Naive thymus-derived CD4-positive, alpha-beta T cell (primary cell): ENCODE results near the gene TRAF3IP3. TPM values are rescaled to one million over a fixed set of nuclear protein-coding genes. Genes with fewer than 3 reads are reported as not detected.

Source experiments
- ATAC-seq: fragments of 150-1000 bp; cut with Tn5 transposase; 2 replicates; pipeline ENCODE4 v1.10.0; 2021; ENCODE audit warnings: mild to moderate bottlenecking, moderate library complexity
- CTCF ChIA-PET: fragments of 350-600 bp; sonication (Branson Sonifier 250); formaldehyde crosslinking; loops from one replicate; lab custom pipeline; 2021; ENCODE audit warnings: antibody characterized with exemption; lab: Charles Lee
- POLR2A ChIA-PET: fragments of 350-600 bp; sonication (Branson Sonifier 250); formaldehyde crosslinking; loops from one replicate; lab custom pipeline; 2021; ENCODE audit warnings: antibody characterized with exemption, inconsistent platforms; lab: Charles Lee
- DNase-seq, 9 donors: peaks; one replicate each; pipeline versions ENCODE4 v3.0.0 to v3.0.0-alpha.2; 2020 to 2022; ENCODE audit warnings: mixed read lengths in 1 of 9
- H3K27ac ChIP-seq: one replicate; pipeline ENCODE4 v1.7.0; 2013; ENCODE audit warnings: mild to moderate bottlenecking, low read depth, low read length, moderate library complexity
- H3K27me3 ChIP-seq, 2 donors: one replicate each; pipeline ENCODE4 v1.7.0; 2013; ENCODE audit warnings: low read length in 2 of 2, mild to moderate bottlenecking in 2 of 2, moderate library complexity in 2 of 2; ENCODE audit not compliant: control insufficient read depth in 2 of 2, insufficient read depth in 2 of 2
- H3K36me3 ChIP-seq, 3 experiments: 1 replicate in 2 of 3; 2 replicates in 1 of 3; pipeline ENCODE4 v1.7.0; 2013; ENCODE audit warnings: low read length in 3 of 3, mild to moderate bottlenecking in 3 of 3, moderate library complexity in 1 of 3; ENCODE audit not compliant: insufficient read depth in 3 of 3, control insufficient read depth in 2 of 3
- H3K4me1 ChIP-seq, 2 donors: one replicate each; pipeline ENCODE4 v1.7.0; 2013; ENCODE audit warnings: low read length in 2 of 2, mild to moderate bottlenecking in 2 of 2, moderate library complexity in 1 of 2; ENCODE audit not compliant: control insufficient read depth in 2 of 2, insufficient read depth in 2 of 2
- H3K4me3 ChIP-seq: 2 replicates; pipeline ENCODE4 v1.7.0; 2013; ENCODE audit warnings: mild to moderate bottlenecking, low read length
- H3K9me3 ChIP-seq, 3 experiments: 1 replicate in 2 of 3; 2 replicates in 1 of 3; pipeline ENCODE4 v1.7.0; 2013; ENCODE audit warnings: low read length in 3 of 3; ENCODE audit not compliant: control insufficient read depth in 2 of 3
- H3K27ac Mint-ChIP-seq, 9 donors: one replicate each; pipeline ENCODE4 v1.8.0; 2020 to 2022; ENCODE audit warnings: mixed read lengths in 9 of 9, mild to moderate bottlenecking in 8 of 9, moderate library complexity in 5 of 9, inconsistent platforms in 2 of 9
- H3K27me3 Mint-ChIP-seq, 5 donors: one replicate each; pipeline ENCODE4 v1.8.0; 2021 to 2022; ENCODE audit warnings: mixed read lengths in 5 of 5, mild to moderate bottlenecking in 1 of 5
- H3K36me3 Mint-ChIP-seq, 5 donors: one replicate each; pipeline ENCODE4 v1.8.0; 2020 to 2022; ENCODE audit warnings: mixed read lengths in 5 of 5, mild to moderate bottlenecking in 3 of 5, inconsistent platforms in 1 of 5
- H3K4me1 Mint-ChIP-seq, 7 donors: one replicate each; pipeline ENCODE4 v1.8.0; 2020 to 2022; ENCODE audit warnings: mixed read lengths in 7 of 7, mild to moderate bottlenecking in 3 of 7, inconsistent platforms in 1 of 7
- H3K4me3 Mint-ChIP-seq, 10 donors: one replicate each; pipeline ENCODE4 v1.8.0; 2020 to 2022; ENCODE audit warnings: mild to moderate bottlenecking in 10 of 10, mixed read lengths in 10 of 10, moderate library complexity in 6 of 10, inconsistent platforms in 2 of 10
- H3K9me3 Mint-ChIP-seq, 11 donors: one replicate each; pipeline ENCODE4 v1.8.0; 2020 to 2022; ENCODE audit warnings: mixed read lengths in 11 of 11, mild to moderate bottlenecking in 4 of 11, inconsistent platforms in 1 of 11, moderate library complexity in 1 of 11
- intact Hi-C, 2 donors: fragments of 100-400 bp; cut with micrococcal nuclease; formaldehyde crosslinking; loops; one replicate each; pipeline ENCODE4 v1.15.1; 2023
- polyA plus RNA-seq, 2 donors: library from polyadenylated mRNA; unstranded; fragments of 300-500 nt; fragmentation: Illumina TruSeq; gene quantifications; one replicate each; pipeline ENCODE4 v1.2.3, GENCODE V29; 2021
- total RNA-seq, 6 experiments: library from RNA in 5 of 6; stranded (reverse) in 5 of 6; gene quantifications; 1 replicate in 5 of 6; 2 replicates in 1 of 6; pipeline ENCODE4 v1.2.3 and lab custom pipeline; 2021 to 2026

The TRAF3IP3 gene
- total and polyA plus RNA-seq, 7 experiments from 2014 or later: 303 to 746 (median 450) TPM

GRCh38 chr1:209741889-209742288 is 14.0 kb upstream of the TRAF3IP3 start:
- CTCF ChIA-PET: no interaction called here
- Histone ChIP-seq H3K4me1 (no peaks in the 10 kb centered on the region), H3K9me3 (no peaks in the 10 kb centered on the region), H3K36me3 (no peaks in the 10 kb centered on the region), H3K4me3 (no peak overlapping the region), H3K27me3 (no peaks in the 10 kb centered on the region), H3K27ac (no peak overlapping the region)
- Mint-ChIP-seq H3K27me3 (no peaks in the 10 kb centered on the region), H3K27ac (peak overlapping the region in 3 of 9 donors; percentile 28 to 43 (median 30)), H3K36me3 (no peaks in the 10 kb centered on the region), H3K4me3 (no peak overlapping the region), H3K9me3 (peaks cover 0 to 2% (median 0%) of the 10 kb centered on the region in 11 donors), H3K4me1 (peaks cover 8 to 40% (median 10%) of the 10 kb centered on the region in 7 donors)
- POLR2A ChIA-PET: interaction anchor here (37.2 kb wide), 1 partner anchor 35 kb away, joined by 1558 read pairs; the partner anchor contains the start of gene C1orf74
- DNase-seq (no peak), ATAC-seq (no peak)
- intact Hi-C loops: no loop called here

- H3K9me3 Mint-ChIP-seq: peaks cover 0 to 2% (median 0%) of the 10 kb centered on the region in 11 donors
- Histone ChIP-seq H3K4me1 (peaks cover 3 to 6% of the 10 kb centered on the region in 2 donors), H3K27ac (no peak overlapping the region), H3K9me3 (no peaks in the 10 kb centered on the region), H3K36me3 (no peaks in the 10 kb centered on the region), H3K27me3 (no peaks in the 10 kb centered on the region), H3K4me3 (no peak overlapping the region)
- H3K27me3 Mint-ChIP-seq: no peaks in the 10 kb centered on the region
- DNase-seq (no peak), ATAC-seq (no peak)
- H3K4me1 Mint-ChIP-seq: peaks cover 8 to 44% (median 15%) of the 10 kb centered on the region in 7 donors
- intact Hi-C loops: no loop called here
- no peak overlapping the region for H3K4me3 Mint-ChIP-seq
- ChIA-PET POLR2A (interaction anchor here (0.7 to 37.2 kb wide), 3 partner anchors 9 to 34 kb away, joined by 3 to 1558 read pairs (median 3); partner anchors contain the start of gene C1orf74), CTCF (interaction anchor here (0.7 to 1.7 kb wide), 4 partner anchors 9 to 173 kb away, joined by 3 to 4 read pairs (median 4); no protein-coding TSS in a partner anchor)
- H3K36me3 Mint-ChIP-seq: no peaks in the 10 kb centered on the region
- H3K27ac Mint-ChIP-seq: peak overlapping the region in 1 of 9 donors; percentile 40
Observed at GRCh38 chr1:209742409-209743144, 13.3 kb upstream of the TRAF3IP3 start.

DNA sequence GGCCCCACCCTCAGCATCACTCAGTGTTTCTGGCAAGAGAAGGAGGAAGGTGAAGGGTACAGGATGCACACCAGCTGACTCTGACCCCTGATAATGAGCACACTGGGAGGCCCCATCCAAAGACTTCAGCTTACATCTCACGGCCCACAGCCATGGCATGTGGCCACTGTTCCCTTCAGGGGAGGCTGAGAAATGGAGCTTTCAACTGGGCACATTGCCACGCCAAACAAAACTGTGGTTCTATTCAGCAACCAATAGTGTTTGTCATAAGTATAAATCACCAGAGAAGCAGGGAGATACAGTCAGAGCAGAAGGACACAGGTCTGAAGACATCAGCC is 12.7 kb upstream of the TRAF3IP3 start:
- Mint-ChIP-seq H3K4me1 (peaks cover 13 to 49% (median 21%) of the 10 kb centered on the region in 7 donors), H3K9me3 (peaks cover 0 to 2% (median 0%) of the 10 kb centered on the region in 11 donors), H3K27ac (peak overlapping the region in 2 of 9 donors; percentile 5 to 40), H3K36me3 (no peaks in the 10 kb centered on the region), H3K27me3 (no peaks in the 10 kb centered on the region), H3K4me3 (no peak overlapping the region)
- no peak overlapping the region for H3K4me3 ChIP-seq
- DNase-seq (no peak), ATAC-seq (no peak)
- ChIA-PET POLR2A (interaction anchor here (0.7 to 37.2 kb wide), 3 partner anchors 9 to 34 kb away, joined by 3 to 1558 read pairs (median 3); partner anchors contain the start of gene C1orf74), CTCF (interaction anchor here (0.7 to 1.7 kb wide), 4 partner anchors 9 to 174 kb away, joined by 3 to 4 read pairs (median 4); no protein-coding TSS in a partner anchor)
- H3K27me3 ChIP-seq: no peaks in the 10 kb centered on the region
- peaks cover 5 to 9% of the 10 kb centered on the region in 2 donors for H3K4me1 ChIP-seq
- intact Hi-C loops: no loop called here
- no peaks in the 10 kb centered on the region for H3K36me3 ChIP-seq
- no peak overlapping the region for H3K27ac ChIP-seq
- H3K9me3 ChIP-seq: no peaks in the 10 kb centered on the region

- H3K4me3 Mint-ChIP-seq: peak overlapping the region in 1 of 10 donors; percentile 92
- Histone ChIP-seq H3K27me3 (no peaks in the 10 kb centered on the region), H3K36me3 (no peaks in the 10 kb centered on the region), H3K9me3 (no peaks in the 10 kb centered on the region), H3K27ac (no peak overlapping the region), H3K4me1 (peaks cover 32 to 33% of the 10 kb centered on the region in 2 donors), H3K4me3 (no peak overlapping the region)
- CTCF ChIA-PET: interaction anchor here (0.8 to 2.4 kb wide), 4 partner anchors 10 to 147 kb away, joined by 3 to 14 read pairs (median 8); partner anchors contain the start of gene TRAF3IP3
- no peaks in the 10 kb centered on the region for H3K36me3 Mint-ChIP-seq
- ATAC-seq: no peak
- no peaks in the 10 kb centered on the region for H3K27me3 Mint-ChIP-seq
- peak overlapping the region in 6 of 9 donors; percentile 7 to 97 (median 94) for H3K27ac Mint-ChIP-seq
- intact Hi-C loops: loop anchor here in 1 of 2 donors (1.0 to 5.0 kb wide), 6 partner anchors 53 to 177 kb away; no protein-coding TSS in a partner anchor
- no peaks in the 10 kb centered on the region for H3K9me3 Mint-ChIP-seq
- DNase-seq: no peak
- POLR2A ChIA-PET: interaction anchor here (0.6 to 37.2 kb wide), 3 partner anchors 9 to 174 kb away, joined by 3 to 1558 read pairs (median 5); partner anchors contain the start of genes C1orf74 and TRAF3IP3
- peaks cover 26 to 72% (median 48%) of the 10 kb centered on the region in 7 donors for H3K4me1 Mint-ChIP-seq
Observed at GRCh38 chr1:209746451-209747165, 9.2 kb upstream of the TRAF3IP3 start.

GRCh38 chr1:209747580-209748262 is 8.1 kb upstream of the TRAF3IP3 start:
- Mint-ChIP-seq H3K36me3 (peaks cover 0 to 4% (median 0%) of the 10 kb centered on the region in 5 donors), H3K27me3 (no peaks in the 10 kb centered on the region), H3K4me3 (peak overlapping the region; percentile 76 to 95 (median 92)), H3K27ac (peak overlapping the region; percentile 87 to 99 (median 95)), H3K9me3 (no peaks in the 10 kb centered on the region), H3K4me1 (peaks cover 31 to 74% (median 55%) of the 10 kb centered on the region in 7 donors)
- ATAC-seq (peak; percentile 96), DNase-seq (peak; percentile 73 to 90 (median 82))
- Histone ChIP-seq H3K27ac (peak overlapping the region; percentile 73), H3K9me3 (no peaks in the 10 kb centered on the region), H3K4me1 (peaks cover 43 to 44% of the 10 kb centered on the region in 2 donors), H3K4me3 (peak overlapping the region; percentile 76), H3K36me3 (no peaks in the 10 kb centered on the region), H3K27me3 (no peaks in the 10 kb centered on the region)
- intact Hi-C loops: loop anchor here (1.0 to 5.0 kb wide), 11 partner anchors 9 to 178 kb away; partner anchors contain the start of genes TRAF3IP3 (in 2 of the 2) and C1orf74 (in 1 of the 2)
- POLR2A ChIA-PET: interaction anchor here (0.6 to 37.2 kb wide), 5 partner anchors 9 to 104 kb away, joined by 4 to 1558 read pairs (median 8); partner anchors contain the start of gene C1orf74
- CTCF ChIA-PET: interaction anchor here (0.6 to 3.0 kb wide), 25 partner anchors 9 to 179 kb away, joined by 3 to 52 read pairs (median 6); partner anchors contain the start of genes CAMK1G and TRAF3IP3
